ENCODE measurements around the gene GNPTG.

DNA sequence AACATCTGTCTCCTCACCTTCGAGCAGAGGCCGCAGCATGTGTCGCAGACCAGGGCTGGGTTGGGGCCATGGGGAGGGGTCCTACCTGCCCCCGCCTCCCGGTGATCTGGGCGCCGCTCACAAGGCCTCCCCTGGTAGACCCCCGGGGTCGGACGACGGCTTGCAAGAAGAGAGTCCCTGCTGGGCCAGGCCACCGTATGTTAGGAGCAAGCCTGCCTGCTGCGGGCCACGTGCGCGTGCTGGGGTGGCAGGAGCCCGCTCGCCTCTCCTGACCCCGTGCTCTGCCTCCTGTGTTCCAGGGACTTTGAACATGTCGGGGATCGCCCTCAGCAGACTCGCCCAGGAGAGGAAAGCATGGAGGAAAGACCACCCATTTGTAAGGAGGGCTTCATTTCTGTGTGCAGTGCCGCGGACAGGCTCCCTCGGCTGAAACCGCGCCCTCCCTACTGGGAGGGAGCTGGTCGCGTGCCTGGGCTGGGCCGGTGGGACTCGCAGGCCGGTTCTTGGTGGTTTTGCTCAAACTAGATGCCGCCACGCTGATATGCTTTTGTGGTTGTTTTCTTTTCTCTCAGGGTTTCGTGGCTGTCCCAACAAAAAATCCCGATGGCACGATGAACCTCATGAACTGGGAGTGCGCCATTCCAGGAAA lies 37.9 kb upstream of the GNPTG start:
- no peak for TF ChIP-seq POLR2A (IDR thresholded peaks at IDR 0.05; ENCODE audit: low read depth, low read length)
- TF ChIP-seq, protein P1, sequence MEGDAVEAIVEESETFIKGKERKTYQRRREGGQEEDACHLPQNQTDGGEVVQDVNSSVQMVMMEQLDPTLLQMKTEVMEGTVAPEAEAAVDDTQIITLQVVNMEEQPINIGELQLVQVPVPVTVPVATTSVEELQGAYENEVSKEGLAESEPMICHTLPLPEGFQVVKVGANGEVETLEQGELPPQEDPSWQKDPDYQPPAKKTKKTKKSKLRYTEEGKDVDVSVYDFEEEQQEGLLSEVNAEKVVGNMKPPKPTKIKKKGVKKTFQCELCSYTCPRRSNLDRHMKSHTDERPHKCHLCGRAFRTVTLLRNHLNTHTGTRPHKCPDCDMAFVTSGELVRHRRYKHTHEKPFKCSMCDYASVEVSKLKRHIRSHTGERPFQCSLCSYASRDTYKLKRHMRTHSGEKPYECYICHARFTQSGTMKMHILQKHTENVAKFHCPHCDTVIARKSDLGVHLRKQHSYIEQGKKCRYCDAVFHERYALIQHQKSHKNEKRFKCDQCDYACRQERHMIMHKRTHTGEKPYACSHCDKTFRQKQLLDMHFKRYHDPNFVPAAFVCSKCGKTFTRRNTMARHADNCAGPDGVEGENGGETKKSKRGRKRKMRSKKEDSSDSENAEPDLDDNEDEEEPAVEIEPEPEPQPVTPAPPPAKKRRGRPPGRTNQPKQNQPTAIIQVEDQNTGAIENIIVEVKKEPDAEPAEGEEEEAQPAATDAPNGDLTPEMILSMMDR (IDR thresholded peaks at IDR 0.05; ENCODE audit: extremely low read depth in 1 of 2, insufficient read depth in 1 of 2, low read depth in 1 of 2, low read length in 2 of 2) = no peak
- no peak for TF ChIP-seq JUN (IDR thresholded peaks at IDR 0.05; ENCODE audit: borderline replicate concordance, insufficient read depth, insufficient read length, low read depth)
- TF ChIP-seq, protein P2, sequence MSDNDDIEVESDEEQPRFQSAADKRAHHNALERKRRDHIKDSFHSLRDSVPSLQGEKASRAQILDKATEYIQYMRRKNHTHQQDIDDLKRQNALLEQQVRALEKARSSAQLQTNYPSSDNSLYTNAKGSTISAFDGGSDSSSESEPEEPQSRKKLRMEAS (IDR thresholded peaks at IDR 0.05; ENCODE audit: insufficient read depth, insufficient read length) = no peak
- no peak for TF ChIP-seq POLR2AphosphoS5 (IDR thresholded peaks at IDR 0.05; ENCODE audit: insufficient read depth, low read depth, low read length)
- no peak for TF ChIP-seq FOS (IDR thresholded peaks at IDR 0.05; ENCODE audit: borderline replicate concordance, insufficient read depth, low read length)
